Activated CD8-positive, alpha-beta T cell treated with anti-CD3 and anti-CD28 coated beads for 36 hours (primary cell): Measurements from ENCODE around the gene VAMP1. TPM values are rescaled to one million over a fixed set of nuclear protein-coding genes. Genes with fewer than 3 reads are reported as not detected.
A peak's percentile ranks its signal among the peaks of the same experiment; 100 is the strongest.

Experiments
- ATAC-seq: fragments of 200-7000 bp; cut with Tn5 transposase; one replicate; pipeline ENCODE4 v1.10.0; 2021; ENCODE audit warnings: mild to moderate bottlenecking, moderate library complexity
- CTCF ChIA-PET: fragments of 350-600 bp; sonication (Branson Sonifier 250); formaldehyde crosslinking; loops from one replicate; lab custom pipeline; 2021; ENCODE audit warnings: antibody characterized with exemption; lab: Charles Lee
- POLR2A ChIA-PET: fragments of 350-600 bp; sonication (Branson Sonifier 250); formaldehyde crosslinking; loops from one replicate; lab custom pipeline; 2021; ENCODE audit warnings: antibody characterized with exemption; lab: Charles Lee
- DNase-seq: peaks from one replicate; pipeline ENCODE4 v3.0.0-alpha.2; 2020
- H3K27ac Mint-ChIP-seq: one replicate; pipeline ENCODE4 v1.8.0; 2021; ENCODE audit warnings: mild to moderate bottlenecking, mixed read lengths
- H3K27me3 Mint-ChIP-seq: one replicate; pipeline ENCODE4 v1.8.0; 2021; ENCODE audit warnings: mixed read lengths
- H3K36me3 Mint-ChIP-seq: one replicate; pipeline ENCODE4 v1.8.0; 2021; ENCODE audit warnings: low read depth, mixed read lengths
- H3K4me1 Mint-ChIP-seq: one replicate; pipeline ENCODE4 v1.8.0; 2021; ENCODE audit warnings: low read depth, mixed read lengths
- H3K4me3 Mint-ChIP-seq: one replicate; pipeline ENCODE4 v1.8.0; 2021; ENCODE audit warnings: mild to moderate bottlenecking, moderate library complexity, mixed read lengths
- H3K9me3 Mint-ChIP-seq: one replicate; pipeline ENCODE4 v1.8.0; 2021; ENCODE audit warnings: mixed read lengths
- intact Hi-C: fragments of 100-400 bp; cut with micrococcal nuclease; formaldehyde crosslinking; loops from one replicate; pipeline ENCODE4 v1.10.0; 2022
- total RNA-seq, 2 experiments: library from RNA; stranded (reverse); gene quantifications; one replicate each; pipeline ENCODE4 v1.2.3, GENCODE V29; 2021
- TF ChIP-seq, protein P1 (sequence below): fragments of 200-600 bp; IDR thresholded peaks from one replicate; pipeline ENCODE4 v1.8.0; 2022; ENCODE audit warnings: antibody characterized with exemption, mild to moderate bottlenecking

The VAMP1 gene
- total RNA-seq, 2 experiments from 2014 or later: 50.0 to 51.2 TPM

DNA sequence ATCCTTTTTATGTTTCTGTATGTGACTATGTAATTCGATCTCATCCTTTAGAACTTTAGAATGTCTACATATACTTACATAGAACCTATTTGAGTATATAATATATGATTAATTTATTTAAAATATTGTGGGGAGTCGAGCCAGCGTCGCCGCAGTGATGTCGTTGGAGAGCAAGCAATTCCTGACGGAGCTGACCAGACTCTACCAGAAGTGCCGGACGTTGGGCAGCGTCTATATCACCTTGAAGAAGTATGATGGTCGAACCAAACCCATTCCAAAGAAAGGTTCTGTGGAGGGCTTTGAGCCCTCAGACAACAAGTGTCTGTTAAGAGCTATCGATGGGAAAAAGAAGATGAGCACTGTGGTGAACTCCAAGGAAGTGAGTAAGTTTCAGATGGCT, 32.1 kb downstream of the VAMP1 start:
- ChIA-PET CTCF (interaction anchor here (9.6 to 10.2 kb wide), 2 partner anchors 13 to 27 kb away, joined by 78 to 89 read pairs; no protein-coding TSS in a partner anchor), POLR2A (interaction anchor here (1.1 to 12.3 kb wide), 4 partner anchors 12 to 94 kb away, joined by 3 to 267 read pairs (median 4); partner anchors contain the start of genes TAPBPL and VAMP1)
- Mint-ChIP-seq H3K4me1 (peaks cover 74% of the 10 kb centered on the region), H3K9me3 (no peaks in the 10 kb centered on the region), H3K27me3 (no peaks in the 10 kb centered on the region), H3K36me3 (peaks cover 15% of the 10 kb centered on the region), H3K27ac (peak overlapping the region; percentile 78), H3K4me3 (peak overlapping the region; percentile 30)
- ATAC-seq (no peak), DNase-seq (no peak)
- intact Hi-C loops: no loop called here
- TF ChIP-seq, protein P1, sequence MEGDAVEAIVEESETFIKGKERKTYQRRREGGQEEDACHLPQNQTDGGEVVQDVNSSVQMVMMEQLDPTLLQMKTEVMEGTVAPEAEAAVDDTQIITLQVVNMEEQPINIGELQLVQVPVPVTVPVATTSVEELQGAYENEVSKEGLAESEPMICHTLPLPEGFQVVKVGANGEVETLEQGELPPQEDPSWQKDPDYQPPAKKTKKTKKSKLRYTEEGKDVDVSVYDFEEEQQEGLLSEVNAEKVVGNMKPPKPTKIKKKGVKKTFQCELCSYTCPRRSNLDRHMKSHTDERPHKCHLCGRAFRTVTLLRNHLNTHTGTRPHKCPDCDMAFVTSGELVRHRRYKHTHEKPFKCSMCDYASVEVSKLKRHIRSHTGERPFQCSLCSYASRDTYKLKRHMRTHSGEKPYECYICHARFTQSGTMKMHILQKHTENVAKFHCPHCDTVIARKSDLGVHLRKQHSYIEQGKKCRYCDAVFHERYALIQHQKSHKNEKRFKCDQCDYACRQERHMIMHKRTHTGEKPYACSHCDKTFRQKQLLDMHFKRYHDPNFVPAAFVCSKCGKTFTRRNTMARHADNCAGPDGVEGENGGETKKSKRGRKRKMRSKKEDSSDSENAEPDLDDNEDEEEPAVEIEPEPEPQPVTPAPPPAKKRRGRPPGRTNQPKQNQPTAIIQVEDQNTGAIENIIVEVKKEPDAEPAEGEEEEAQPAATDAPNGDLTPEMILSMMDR: no peak

DNA sequence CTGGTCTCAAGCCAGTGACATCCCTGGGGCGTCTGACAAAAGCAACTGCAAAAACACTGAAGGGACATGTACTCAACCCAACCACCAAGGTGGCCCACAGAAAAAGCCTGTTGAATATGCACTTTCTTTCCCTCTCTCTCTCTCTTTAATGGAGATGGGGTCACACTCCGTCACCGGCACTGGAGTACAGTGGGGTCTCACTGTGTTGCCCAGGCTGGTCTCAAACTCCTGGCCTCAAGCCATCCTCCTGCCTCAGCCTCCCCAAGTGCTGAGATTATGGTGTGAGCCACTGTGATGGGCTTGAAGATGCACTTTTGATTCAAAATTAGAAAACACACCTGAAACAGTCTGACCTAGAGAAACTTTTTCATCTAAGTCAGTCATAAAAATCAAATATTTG, 32.9 kb downstream of the VAMP1 start:
- no peaks in the 10 kb centered on the region for H3K9me3 Mint-ChIP-seq
- intact Hi-C loops: no loop called here
- ChIA-PET POLR2A (interaction anchor here (1.4 to 12.3 kb wide), 2 partner anchors 20 to 33 kb away, joined by 4 to 267 read pairs; partner anchors contain the start of genes TAPBPL and VAMP1), CTCF (no interaction called here)
- peaks cover 70% of the 10 kb centered on the region for H3K4me1 Mint-ChIP-seq
- TF ChIP-seq, protein P1: no peak
- peak overlapping the region; percentile 53 for H3K27ac Mint-ChIP-seq
- DNase-seq: no peak
- H3K36me3 Mint-ChIP-seq: peaks cover 9% of the 10 kb centered on the region
- H3K27me3 Mint-ChIP-seq: no peaks in the 10 kb centered on the region
- ATAC-seq: no peak
- no peak overlapping the region for H3K4me3 Mint-ChIP-seq

DNA sequence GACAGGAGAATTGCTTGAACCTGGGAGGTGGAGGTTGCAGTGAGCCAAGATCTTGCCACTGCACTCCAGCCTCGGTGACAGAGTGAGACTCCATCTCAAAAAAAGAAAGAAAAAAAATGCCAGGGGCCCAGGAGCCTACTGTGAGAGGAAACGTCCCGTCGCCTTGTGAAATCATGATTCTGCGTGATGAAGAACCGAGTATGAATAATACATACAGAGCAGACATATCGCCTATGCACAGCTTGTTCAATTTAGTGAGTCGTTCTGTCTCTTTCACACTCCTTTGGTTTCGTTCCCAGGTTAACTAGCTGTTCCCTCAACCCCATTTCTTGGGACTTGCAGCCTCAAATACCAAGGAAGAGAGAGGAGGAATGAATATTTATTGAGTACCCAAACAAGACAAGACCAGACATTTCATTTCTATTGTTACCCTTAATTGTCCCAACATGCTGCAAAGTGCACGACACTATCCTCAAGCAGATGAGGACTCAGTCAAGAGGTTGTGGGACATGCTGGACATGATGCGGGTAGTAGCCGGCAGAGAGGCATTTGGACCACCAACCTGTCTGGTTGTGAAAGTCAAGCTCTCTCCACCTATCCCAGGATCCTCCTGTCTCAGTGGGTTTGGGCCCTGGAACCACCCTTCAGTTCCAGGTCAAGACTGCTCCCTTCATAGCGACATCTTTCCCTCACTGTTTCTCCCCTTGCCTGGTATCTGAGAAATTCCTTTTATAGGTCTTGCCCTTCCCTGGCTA, 34.3 kb downstream of the VAMP1 start:
- Mint-ChIP-seq H3K27me3 (no peaks in the 10 kb centered on the region), H3K9me3 (no peaks in the 10 kb centered on the region), H3K27ac (peak overlapping the region; percentile 32), H3K4me3 (no peak overlapping the region), H3K36me3 (peaks cover 7% of the 10 kb centered on the region), H3K4me1 (peaks cover 66% of the 10 kb centered on the region)
- ChIA-PET CTCF (interaction anchor here (0.8 to 1.8 kb wide), 4 partner anchors 15 to 32 kb away, joined by 3 to 6 read pairs (median 4); partner anchors contain the start of gene TAPBPL), POLR2A (interaction anchor here (0.8 to 5.8 kb wide), 8 partner anchors 8 to 35 kb away, joined by 3 to 78 read pairs (median 6); partner anchors contain the start of genes CD27 and VAMP1)
- TF ChIP-seq, protein P1: no peak
- DNase-seq (no peak), ATAC-seq (no peak)
- intact Hi-C loops: no loop called here

DNA sequence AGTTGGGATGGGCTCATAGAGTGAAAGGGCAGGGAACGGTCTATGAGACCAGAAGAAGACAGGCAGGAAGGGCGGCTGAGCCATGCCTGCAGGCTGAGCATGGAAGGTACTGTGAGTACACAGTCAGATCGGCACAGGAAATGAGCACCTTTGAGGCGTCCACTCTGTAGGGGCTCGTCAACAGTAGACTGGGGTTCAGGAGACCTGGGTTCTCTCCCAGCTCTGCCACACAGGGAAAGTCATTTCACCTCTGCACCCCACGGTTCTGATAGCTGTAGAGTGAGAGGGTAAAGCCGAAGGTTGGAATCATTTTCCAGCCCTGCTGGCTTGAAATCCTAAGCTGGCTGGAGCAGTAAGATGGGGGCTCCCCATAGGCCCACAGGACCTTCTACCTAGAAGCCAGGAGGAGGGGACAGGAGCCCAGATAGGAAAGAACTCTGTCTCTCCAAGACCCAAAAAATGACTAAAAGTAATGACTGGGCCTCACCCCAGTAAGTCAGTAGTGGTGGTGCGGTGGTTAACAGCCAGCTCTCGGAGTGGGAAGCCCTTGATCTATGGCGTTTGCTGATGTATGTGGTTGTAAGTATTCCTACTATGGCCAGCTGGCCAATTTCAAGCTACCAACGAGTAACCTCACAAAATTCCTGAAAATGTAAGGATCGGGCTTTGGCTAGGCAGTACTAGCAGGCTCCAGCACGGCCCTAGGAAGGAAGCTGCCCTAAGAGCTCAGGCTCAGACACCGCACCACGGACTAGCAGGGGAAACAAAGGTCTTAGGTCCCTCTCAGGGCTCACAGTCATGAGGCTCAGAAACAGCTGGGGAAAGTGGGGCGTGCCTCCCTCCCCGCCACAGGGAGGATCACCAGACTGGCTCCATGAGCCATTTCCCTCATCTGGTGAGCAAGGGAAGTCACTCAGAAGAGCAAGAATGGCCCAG, 36.0 kb downstream of the VAMP1 start:
- H3K4me1 Mint-ChIP-seq: peaks cover 71% of the 10 kb centered on the region
- ATAC-seq: peak; percentile 84
- H3K9me3 Mint-ChIP-seq: no peaks in the 10 kb centered on the region
- peaks cover 2% of the 10 kb centered on the region for H3K36me3 Mint-ChIP-seq
- ChIA-PET CTCF (interaction anchor here (0.6 to 3.1 kb wide), 9 partner anchors 9 to 111 kb away, joined by 3 to 19 read pairs (median 7); partner anchors contain the start of genes CD27, TAPBPL and VAMP1), POLR2A (interaction anchor here (0.7 to 5.8 kb wide), 13 partner anchors 8 to 401 kb away, joined by 3 to 78 read pairs (median 4); partner anchors contain the start of genes CD27, TAPBPL and VAMP1)
- H3K27ac Mint-ChIP-seq: peak overlapping the region; percentile 90
- intact Hi-C loops: no loop called here
- DNase-seq: peak; percentile 72
- no peaks in the 10 kb centered on the region for H3K27me3 Mint-ChIP-seq
- TF ChIP-seq, protein P1: no peak
- peak overlapping the region; percentile 63 for H3K4me3 Mint-ChIP-seq
